Measurements from ENCODE around the gene SUMF1.

DNA sequence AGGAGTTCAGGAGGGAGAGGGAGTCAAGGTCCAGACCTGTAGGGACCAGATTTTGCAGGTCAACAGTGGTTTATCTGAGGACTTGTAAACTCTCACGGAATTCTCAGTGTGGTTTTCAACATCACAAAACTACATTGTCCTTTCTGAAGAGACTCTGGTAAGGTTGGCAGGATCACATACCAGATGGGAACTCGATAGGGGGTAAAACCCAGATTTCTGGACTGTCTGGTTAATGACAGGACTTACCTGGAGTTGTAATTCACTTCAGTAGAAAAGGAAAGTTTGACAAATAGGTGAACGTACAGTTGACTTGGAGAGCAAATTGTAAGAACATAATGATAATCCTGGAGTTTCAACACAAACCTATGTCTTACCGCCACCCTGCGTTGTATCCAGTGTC is 31.4 kb upstream of the SUMF1 start:
- TF ChIP-seq TAF1 (IDR thresholded peaks at IDR 0.05; ENCODE audit: borderline replicate concordance, low read depth, low read length) (no peak), POLR2A (IDR thresholded peaks at IDR 0.05; ENCODE audit: low read depth, low read length) (no peak), POLR2AphosphoS5 (IDR thresholded peaks at IDR 0.05; ENCODE audit: low read depth, low read length) (no peak)
